ENCODE results near the gene SUSD2. TPM values are rescaled to one million over a fixed set of nuclear protein-coding genes. Genes with fewer than 3 reads are reported as not detected.
"Not testable (repeated sequence)": the region's sequence is repeated elsewhere in the genome, so short reads cannot be mapped to it uniquely, and the experiment has no call there.

The SUSD2 gene
- total RNA-seq, 1 experiment from 2014 or later = 0.15 TPM

DNA sequence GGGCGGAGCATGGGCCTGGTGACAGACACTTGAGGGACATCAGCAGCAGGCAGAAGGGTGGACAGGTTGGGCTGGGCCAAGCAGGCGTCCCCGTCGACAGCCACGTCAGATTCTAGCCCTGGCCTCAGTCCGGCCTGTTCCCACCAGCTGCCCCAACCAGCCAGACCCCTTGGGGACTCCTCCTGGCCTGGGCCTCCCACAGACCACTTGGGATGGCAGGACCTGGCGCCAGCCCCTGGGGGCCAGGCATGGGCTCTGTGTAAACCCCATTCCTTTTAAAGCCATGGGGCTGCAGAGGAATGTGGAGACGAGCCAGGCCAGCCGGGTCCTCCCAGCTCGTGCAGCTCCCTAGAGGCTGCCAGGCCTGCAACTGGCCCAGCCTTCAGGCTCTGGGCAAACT lies 4.7 kb upstream of the SUSD2 start:
- DNase-seq (ENCODE audit: low read depth) = no peak

DNA sequence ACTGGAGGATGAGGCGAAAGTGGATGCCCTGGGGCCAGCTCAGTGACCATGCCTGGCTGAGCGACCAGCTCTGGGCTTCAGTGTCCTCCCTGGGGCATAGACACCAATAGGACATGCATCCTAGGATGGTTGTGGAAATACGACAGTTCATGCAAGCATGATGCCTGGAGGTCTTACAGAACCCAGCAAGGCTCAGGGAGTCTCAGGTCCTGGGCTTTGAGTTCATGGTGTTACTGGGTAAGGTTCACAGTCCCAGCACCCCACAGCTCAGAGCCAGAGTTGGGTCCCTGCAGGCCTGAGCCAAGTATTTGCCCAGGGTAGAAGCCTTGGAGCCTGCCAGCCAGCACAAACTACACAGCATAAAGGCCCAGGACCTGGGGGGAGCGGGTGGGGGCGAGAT lies 4.2 kb upstream of the SUSD2 start:
- DNase-seq (ENCODE audit: low read depth) = no peak

DNA sequence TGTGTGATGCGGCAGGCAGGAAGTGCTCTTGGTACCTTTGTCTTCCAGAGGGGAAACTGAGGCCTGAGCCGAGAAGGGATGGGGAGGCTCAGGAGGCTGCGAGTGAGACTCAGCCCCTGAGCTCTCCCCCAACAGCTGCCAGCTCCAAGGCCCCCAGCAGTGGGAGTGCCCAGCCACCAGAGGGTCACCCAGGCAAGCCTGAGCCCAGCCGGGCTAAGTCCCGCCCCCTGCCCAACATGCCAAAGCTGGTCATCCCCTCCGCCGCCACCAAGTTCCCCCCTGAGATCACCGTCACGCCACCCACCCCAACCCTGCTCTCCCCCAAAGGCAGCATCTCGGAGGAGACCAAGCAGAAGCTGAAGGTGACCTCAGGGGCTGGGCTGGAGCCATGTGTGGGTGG lies 3.8 kb upstream of the SUSD2 start:
- no peak for DNase-seq (ENCODE audit: low read depth)

DNA sequence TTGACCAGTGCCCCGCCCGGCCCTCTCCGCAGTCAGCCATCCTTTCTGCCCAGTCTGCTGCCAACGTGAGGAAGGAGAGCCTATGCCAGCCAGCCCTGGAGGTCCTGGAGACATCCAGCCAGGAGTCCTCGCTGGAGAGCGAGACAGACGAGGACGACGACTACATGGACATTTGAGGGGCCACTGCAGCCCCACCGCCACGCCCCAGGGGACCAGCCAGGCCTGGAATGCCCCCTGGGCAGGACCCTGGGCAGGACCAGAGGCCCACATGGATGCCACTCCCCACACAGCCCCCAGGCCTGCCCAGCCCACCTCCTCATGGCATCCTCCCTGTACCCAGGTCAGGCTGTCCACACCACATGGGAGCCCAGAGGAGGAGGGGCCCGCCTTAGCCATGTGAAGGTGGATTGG lies 3.3 kb upstream of the SUSD2 start:
- no peak for DNase-seq (ENCODE audit: low read depth)

DNA sequence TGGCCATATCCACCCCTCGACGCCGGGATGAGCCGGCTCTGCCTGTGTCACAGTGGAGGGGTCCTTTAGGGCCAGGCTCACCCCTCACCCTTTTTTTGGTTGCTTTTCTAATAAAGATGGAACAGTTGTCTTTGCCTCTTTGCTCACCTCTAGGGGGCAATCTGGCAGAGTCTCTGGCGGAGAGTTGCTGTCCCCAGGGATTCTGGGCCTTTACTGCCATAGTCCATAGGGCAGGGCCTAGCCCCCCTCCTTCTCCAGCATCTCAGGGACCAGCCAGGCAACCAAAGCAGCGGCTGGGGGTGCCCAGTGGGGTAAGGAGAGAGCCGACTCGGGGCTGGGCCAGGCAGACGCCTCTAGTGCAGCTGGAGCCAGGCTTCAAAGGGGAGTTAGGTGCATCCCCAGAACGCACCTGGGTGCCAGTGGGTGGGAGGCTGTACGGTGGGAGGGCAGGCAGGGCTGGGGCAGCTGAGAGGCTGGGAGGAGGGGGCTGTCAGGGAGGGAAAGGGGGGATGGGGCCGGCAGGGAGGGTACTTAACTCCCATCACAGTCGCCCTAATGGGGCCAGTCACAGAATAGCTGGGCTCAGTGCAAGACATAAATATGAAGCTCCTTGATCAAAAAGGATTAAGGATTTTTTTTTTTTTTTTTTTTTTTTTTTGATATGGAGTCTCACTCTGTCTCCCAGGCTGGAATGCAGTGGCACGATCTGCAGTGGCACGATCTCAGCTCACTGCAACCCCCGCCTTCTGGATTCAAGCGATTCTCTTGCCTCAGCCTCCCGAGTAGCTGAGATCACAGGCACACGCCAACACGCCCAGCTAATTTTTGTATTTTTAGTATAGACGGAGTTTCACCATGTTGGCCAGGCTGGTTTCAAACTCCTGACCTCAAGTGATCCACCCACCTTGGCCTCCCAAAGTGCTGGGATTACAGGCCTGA lies 2.5 kb upstream of the SUSD2 start:
- DNase-seq (ENCODE audit: low read depth) = no peak

DNA sequence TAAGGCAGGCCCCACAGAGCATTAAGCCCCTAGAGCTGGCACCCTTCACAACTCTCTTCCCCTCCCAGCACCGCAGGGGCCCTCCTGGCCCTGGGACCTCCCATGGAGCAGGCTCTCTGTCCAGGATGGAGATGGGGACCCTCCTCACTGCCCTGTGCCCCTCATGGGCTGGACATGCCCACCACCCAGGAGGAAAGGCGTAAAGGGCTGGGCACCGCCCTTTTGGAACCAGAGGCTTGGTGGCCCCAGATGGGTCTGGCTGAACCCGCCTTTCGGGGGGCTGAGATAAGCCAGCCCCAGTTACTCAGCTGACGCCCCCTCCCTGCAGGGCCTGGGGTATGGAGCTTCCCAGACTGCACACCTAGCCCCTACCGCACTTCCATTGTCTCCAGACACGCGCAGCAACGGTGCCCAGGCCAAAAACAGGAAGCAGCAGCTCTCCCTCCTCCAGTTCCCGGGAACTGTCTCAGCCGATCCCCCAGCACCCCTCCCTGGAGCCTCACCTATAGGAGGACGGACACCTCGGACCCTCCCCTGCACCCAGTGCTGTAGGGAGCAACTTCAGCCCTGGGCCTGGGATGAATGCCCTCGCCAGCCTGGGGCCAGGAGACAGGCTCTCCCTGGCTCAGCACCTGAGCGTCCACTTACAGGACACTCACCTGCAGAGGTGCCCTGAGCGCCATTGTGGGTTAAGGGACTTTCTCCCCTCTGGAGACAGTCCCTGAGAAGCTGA lies 1.6 kb upstream of the SUSD2 start:
- DNase-seq (ENCODE audit: low read depth) = no peak

DNA sequence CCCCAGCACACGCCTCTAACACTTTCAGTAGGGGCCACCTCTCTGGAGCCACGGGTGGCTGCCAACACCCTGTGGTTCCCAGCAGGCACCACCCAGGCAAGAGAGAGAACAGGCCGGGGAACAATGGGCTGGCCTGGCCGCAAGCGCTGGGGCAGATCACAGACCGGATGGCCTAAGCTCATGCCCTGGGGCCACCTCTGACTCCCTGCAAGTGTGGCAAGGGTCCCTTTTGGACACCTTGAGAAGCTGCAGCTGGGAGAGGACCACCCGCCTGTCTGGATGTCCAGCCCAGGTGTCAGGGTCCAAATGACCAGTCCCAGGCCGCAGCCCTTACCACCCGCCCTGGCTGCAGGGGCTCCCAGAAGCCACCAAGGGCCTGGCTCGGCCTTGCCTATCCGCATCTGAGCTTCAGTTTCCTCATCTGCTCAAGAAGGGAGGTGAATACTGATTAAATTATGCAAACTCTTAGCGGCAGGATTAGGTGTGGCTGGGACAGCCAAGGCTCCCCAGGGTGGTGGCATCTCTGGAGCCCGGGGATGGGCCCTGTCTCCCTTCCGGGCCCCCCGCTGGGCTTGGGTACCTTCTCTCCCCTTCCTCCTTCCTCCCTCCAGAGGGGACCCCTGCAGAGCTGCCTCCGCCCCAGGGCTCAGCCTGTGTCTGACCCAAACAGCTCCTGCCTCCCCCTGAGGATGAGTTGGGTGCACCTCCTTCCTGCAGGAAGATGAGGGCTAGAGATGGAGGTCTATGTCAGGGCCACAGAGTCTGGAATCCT lies 785 bp upstream of the SUSD2 start:
- DNase-seq (ENCODE audit: low read depth) = no peak

DNA sequence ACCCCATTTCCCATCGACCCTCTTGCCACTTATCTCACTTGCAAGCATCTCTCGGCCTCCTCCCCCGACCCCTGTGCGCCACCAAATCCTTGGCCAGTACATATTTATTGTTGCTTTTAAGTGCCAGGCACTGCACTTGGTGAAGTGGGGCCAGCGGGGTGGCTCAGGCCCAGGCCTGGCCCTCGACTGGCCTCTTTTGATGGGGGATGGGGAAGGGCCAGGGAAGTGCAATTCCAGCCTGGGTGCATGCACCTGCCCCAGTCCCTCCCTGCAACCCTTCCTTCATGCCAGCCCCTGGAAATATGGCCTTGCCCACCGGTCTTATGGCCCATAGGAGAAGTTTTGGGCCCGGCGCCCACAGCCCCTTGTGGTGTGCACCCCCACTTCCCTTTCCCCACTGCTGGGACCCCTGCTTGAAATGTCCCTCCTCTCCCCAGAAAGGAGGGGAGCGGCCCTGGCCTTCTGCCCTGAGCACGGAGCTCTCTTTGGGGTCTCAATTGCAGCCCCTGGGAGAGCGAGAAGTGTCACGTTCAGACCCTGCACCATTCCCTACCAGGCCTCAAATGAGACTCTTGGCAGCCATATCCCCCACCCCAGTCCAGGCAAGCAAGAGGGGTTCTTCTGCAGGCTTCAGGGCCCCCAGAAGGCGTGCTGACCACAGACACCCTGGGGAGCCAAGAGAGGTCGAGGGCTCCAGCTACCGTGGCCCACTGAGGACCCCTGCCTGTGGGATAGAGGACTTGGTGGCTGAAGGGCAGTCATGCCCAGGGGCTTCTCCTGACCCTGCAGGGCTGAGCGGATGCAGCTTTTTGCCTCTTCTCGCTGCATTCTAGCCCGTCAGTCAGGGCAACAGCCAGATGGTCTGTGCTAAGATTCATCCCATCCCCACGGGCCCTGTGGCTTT lies 961 bp downstream of the SUSD2 start:
- DNase-seq (ENCODE audit: low read depth) = no peak

DNA sequence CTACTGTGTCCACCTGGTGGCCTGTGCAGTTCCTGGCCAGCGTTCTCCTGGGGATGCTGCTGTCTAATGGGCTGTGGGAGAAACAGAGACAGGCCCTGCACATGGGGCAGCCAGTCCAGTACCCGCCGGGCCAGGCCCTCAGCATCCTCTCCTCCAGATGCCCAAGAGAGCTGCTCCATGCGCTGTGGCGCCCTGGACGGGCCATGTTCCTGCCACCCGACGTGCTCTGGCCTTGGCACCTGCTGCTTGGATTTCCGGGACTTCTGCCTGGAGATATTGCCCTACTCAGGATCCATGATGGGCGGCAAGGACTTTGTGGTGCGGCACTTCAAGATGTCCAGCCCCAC lies 1.6 kb downstream of the SUSD2 start:
- DNase-seq (ENCODE audit: low read depth) = not testable (repeated sequence)

DNA sequence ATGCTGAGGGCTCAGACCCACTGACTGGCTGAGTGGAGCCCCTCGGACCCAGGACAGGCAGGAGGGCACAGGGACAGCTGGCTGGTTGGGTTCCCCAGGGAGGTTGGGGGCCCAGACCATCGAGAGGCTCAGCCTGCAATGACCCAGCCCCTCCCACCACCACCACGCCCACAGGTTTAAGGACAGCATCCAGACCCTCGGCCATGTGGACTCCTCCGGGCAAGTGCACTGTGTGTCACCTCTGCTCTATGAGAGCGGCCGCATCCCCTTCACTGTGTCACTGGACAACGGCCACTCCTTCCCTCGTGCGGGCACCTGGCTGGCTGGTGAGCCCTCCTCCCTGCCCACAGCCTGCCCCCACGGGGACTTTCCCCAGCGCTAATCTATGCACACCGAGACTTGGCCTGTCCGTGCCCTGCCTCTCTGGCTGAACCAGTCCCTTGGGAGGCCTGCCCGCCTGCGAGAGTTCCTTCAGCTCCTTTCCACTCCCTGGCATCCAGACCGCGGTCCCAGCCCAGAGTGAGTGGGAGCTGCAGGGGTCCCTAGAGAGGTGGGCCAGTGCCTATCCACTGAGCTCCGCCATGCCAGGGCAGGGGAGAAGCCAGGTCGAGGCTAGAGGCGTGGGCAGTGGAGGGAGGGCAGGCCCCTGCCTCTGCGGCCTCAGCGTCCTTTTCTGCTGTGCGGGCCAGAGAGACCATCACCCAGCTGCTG lies 2.2 kb downstream of the SUSD2 start:
- DNase-seq (ENCODE audit: low read depth) = no peak

DNA sequence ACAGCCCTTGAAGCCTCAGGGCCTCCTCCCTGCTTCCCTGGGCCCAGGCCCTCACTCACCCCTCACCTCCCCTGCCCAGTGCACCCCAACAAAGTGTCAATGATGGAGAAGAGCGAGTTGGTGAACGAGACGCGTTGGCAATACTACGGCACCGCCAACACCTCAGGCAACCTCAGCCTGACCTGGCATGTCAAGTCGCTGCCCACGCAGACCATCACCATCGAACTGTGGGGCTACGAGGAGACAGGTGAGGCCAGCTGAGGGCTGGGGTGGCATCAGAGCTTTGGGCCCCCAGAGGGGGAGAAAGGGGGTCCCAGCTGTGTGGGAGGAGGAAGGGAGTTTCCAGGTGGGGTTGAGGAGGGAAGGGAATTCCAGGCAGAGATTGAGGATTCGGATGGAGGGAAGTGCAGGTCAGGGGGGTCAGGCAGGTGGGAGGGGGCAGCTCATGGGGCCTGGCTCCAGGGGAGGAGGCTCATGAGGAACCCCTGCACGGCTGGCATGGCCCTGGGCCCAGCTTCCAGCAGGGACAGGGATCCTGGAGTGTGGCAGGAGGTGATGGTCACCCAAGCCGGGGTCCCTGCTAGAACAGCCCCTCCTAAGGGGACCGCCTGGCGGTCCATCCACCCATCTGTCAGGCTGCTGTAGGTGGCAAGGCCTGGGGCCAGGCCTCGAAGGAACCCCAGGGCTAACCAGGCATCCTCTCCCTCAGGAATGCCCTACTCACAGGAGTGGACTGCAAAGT lies 2.9 kb downstream of the SUSD2 start:
- no peak for DNase-seq (ENCODE audit: low read depth)

DNA sequence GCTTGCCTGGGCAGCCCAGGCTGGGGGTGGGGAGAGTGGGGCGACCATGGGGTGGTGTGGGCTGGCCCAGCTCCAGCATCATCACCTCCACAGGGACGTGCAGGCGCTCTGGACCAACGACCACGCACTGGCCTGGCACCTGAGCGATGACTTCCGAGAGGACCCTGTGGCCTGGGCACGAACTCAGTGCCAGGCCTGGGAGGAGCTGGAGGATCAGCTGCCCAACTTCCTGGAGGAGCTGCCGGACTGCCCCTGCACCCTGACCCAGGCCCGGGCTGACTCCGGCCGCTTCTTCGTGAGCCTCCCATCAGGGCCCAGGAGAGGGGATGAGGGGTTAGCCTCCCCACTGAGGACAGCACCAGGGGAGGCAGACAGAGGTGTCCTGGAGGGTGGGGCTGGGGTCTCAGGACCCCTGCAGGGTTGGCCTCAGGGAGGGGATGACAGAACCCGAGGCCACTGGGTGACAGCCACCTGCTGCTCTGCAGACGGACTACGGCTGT lies 3.8 kb downstream of the SUSD2 start:
- DNase-seq (ENCODE audit: low read depth) = no peak

DNA sequence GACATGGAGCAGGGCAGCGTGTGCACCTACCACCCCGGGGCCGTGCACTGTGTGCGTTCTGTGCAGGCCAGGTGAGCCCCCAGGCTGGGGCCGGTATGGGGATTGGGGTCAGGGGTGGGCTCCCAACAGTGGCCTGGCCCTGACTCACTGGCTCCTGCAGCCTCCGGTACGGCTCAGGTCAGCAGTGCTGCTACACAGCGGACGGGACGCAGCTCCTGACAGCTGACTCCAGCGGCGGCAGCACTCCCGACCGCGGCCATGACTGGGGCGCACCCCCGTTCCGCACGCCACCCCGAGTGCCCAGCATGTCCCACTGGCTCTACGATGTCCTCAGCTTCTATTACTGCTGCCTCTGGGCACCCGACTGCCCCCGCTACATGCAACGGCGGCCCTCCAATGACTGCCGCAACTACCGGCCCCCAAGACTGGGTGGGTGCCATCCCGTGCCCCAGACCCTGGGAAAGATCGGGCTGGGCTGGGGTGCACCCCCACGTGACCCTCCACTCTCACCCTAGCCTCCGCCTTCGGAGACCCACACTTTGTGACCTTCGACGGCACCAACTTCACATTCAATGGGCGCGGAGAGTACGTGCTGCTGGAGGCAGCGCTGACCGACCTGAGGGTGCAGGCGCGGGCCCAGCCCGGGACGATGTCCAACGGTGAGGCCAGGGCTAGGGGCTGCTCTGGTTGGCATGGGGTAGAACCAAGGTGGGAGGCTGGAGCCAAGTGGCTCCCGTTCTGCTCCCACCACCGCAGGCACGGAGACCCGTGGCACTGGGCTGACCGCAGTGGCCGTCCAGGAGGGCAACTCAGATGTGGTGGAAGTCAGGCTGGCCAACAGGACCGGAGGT lies 4.4 kb downstream of the SUSD2 start:
- DNase-seq (ENCODE audit: low read depth) = no peak

DNA sequence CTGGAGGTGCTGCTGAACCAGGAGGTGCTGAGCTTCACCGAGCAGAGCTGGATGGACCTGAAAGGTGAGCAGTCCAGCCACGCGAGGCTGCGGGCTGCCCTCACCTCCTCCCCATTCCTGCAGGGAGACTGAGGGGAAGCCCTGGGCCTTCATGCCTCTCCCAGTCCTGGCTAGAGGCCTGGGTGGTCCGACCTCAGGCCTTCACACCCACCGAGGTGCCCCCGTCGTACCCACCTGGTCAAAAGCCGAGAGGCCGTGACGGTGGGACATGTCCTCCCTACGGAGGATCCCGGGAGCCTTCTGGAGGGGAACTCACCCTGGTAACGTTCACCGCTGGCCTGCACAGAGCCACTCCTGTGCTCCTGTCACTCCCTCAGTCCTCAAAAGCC lies 5.1 kb downstream of the SUSD2 start:
- DNase-seq (ENCODE audit: low read depth) = no peak

DNA sequence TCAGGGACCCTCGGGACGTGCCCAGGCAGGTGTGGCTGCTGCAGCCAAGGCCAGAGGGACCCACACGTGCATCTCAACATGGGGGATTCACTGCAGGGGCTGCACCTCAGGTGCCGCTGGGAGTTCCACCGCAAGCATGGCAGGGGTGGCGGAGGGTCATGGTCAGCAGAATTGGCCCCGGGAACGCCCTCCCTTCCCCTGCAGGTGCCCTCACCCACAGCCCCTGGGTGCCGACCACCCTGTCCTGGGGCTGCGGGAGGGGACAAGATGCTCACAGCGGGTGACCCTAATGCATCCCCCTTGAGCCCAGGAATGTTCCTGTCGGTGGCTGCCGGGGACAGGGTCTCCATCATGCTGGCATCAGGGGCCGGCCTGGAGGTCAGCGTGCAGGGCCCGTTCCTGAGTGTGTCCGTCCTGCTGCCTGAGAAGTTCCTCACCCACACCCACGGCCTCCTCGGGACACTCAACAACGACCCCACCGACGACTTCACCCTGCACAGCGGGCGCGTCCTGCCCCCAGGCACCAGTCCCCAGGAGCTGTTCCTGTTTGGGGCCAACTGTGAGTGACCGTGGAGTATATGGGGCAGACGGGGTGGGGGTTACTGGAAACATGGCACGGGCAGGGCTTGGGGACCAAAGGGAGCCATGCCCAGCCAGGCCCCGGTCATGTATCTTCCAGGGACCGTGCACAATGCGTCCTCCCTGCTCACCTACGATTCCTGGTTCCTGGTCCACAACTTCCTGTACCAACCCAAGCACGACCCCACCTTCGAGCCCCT lies 5.8 kb downstream of the SUSD2 start:
- no peak for DNase-seq (ENCODE audit: low read depth)

DNA sequence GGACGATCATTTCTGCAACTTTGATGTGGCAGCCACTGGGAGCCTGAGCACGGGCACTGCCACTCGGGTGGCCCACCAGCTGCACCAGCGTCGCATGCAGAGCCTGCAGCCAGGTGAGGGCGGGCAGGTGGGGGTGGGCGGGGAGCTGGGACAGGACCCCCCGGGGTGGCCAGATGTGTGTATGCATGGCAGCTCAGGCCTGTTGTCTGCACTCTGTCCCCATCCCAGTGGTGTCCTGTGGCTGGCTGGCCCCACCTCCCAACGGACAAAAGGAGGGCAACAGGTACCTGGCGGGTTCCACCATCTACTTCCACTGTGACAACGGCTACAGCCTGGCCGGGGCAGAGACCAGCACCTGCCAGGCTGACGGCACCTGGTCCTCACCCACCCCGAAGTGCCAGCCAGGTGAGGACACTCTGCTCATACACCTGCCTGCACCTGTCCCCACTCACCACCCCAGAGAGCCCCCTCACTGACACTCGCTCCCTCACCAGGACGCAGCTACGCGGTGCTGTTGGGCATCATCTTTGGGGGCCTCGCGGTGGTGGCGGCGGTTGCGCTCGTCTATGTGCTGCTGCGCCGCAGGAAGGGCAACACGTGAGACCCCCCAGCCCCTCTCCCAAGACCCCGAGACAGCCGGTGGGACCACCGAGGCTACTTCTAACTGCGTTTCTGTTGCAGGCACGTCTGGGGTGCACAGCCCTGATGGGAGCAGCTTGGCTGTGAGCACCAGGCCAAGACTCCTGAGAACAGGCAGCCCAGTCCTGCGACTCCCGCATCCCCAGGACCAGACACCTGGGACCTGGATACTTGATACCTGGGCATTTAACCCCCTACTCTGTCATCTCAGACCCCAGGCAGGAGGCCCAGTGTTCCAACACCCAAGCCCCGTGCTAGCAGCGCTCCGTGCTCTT lies 6.7 kb downstream of the SUSD2 start:
- DNase-seq (ENCODE audit: low read depth) = no peak

DNA sequence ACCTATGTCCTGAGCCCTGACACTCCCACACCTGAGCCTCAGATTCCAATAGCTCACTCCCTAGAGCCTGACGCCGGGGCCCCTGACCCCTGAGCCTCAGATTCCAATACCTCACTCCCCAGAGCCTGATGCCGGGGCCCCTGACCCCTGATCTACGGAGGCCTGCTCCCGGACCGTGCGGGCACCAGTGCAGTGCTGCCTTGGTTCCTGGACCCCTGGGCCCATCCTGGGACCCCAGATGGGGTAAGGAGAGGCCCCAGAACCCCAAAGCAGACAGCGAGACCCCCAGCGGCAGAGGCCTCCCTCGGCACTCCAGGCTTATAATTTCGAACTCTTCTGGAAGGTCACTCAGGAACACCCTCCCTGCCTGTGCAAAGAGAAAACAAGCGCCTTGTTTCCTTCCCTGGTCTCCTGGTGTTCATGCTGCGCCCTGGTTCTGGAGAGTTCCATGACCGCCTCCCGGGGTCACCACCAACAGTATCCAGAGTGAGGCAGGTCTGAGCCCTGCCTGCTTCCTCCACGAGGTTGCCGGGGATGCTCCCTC lies 7.5 kb downstream of the SUSD2 start:
- no peak for DNase-seq (ENCODE audit: low read depth)

Data from M059J (cell line).